ENCODE measurements around the gene PRADC1.
A peak's percentile ranks its signal among the peaks of the same experiment; 100 is the strongest.

PRADC1 gene

GRCh38 chr2:73235315-73236028 is 2.4 kb upstream of the PRADC1 start:
- DNase-seq (ENCODE audit: low read depth in 2 of 2): no peak

- peak; percentile 66 to 74 for DNase-seq (ENCODE audit: low read depth in 2 of 2)
These were observed 1.1 kb upstream of the PRADC1 start, which contains the start of gene CCT7 for GRCh38 chr2:73233932-73234832. Gene CCT7, plus strand, starts transcription at chr2:73234308. Its CDS starts 71 bp downstream, at chr2:73234379.

- DNase-seq (ENCODE audit: low read depth in 2 of 2): no peak
These were observed 461 bp downstream of the PRADC1 start for GRCh38 chr2:73232403-73233153.

GRCh38 chr2:73228631-73229030 is 4.4 kb downstream of the PRADC1 start:
- DNase-seq (ENCODE audit: low read depth in 2 of 2): no peak

GRCh38 chr2:73227086-73227485 is 6.0 kb downstream of the PRADC1 start:
- DNase-seq (ENCODE audit: low read depth in 2 of 2): no peak

GRCh38 chr2:73225513-73226360 is 7.3 kb downstream of the PRADC1 start:
- no peak for DNase-seq (ENCODE audit: low read depth in 2 of 2)

GRCh38 chr2:73223821-73224220 is 9.2 kb downstream of the PRADC1 start:
- no peak for DNase-seq (ENCODE audit: low read depth in 2 of 2)

GRCh38 chr2:73218298-73218697 is 14.7 kb downstream of the PRADC1 start:
- no peak for DNase-seq (ENCODE audit: low read depth in 2 of 2)

- no peak for DNase-seq (ENCODE audit: low read depth in 2 of 2)
These were observed 15.2 kb downstream of the PRADC1 start for GRCh38 chr2:73217826-73218225.

GRCh38 chr2:73217160-73217559 is 15.9 kb downstream of the PRADC1 start:
- DNase-seq (ENCODE audit: low read depth in 2 of 2): no peak

GRCh38 chr2:73215254-73215653 is 17.8 kb downstream of the PRADC1 start:
- DNase-seq (ENCODE audit: low read depth in 2 of 2): no peak

GRCh38 chr2:73214120-73215035 is 18.7 kb downstream of the PRADC1 start, which contains the start of gene SMYD5:
Gene SMYD5, plus strand, starts transcription at chr2:73214245. Its CDS starts 22 bp downstream, at chr2:73214267.
- peak; percentile 90 for DNase-seq (ENCODE audit: low read depth in 2 of 2)

- peak; percentile 66 to 67 for DNase-seq (ENCODE audit: low read depth in 2 of 2)
These were observed 20.4 kb downstream of the PRADC1 start for GRCh38 chr2:73212448-73213176.

GRCh38 chr2:73212098-73212447 is 21.0 kb downstream of the PRADC1 start:
- no peak for DNase-seq (ENCODE audit: low read depth in 2 of 2)

GRCh38 chr2:73210696-73211095 is 22.3 kb downstream of the PRADC1 start:
- no peak for DNase-seq (ENCODE audit: low read depth in 2 of 2)

GRCh38 chr2:73210019-73210418 is 23.0 kb downstream of the PRADC1 start:
- DNase-seq (ENCODE audit: low read depth in 2 of 2): no peak

GRCh38 chr2:73208258-73208657 is 24.8 kb downstream of the PRADC1 start:
- DNase-seq (ENCODE audit: low read depth in 2 of 2): no peak

- no peak for DNase-seq (ENCODE audit: low read depth in 2 of 2)
These were observed 27.4 kb downstream of the PRADC1 start for GRCh38 chr2:73205611-73206010.

GRCh38 chr2:73203055-73203681 is 29.9 kb downstream of the PRADC1 start:
- DNase-seq (ENCODE audit: low read depth in 2 of 2): no peak

Measured in activated CD4-positive, alpha-beta T cell treated with anti-CD3 and anti-CD28 coated beads for 24 hours (primary cell).